NCI-H82 treated with DMSO at 0.1 percent for 48 hours (cell line): ENCODE results near the gene RPL28.

ENCODE experiments used
- DNase-seq: peaks from one replicate; lab custom pipeline; 2025; ENCODE audit not compliant: unreplicated experiment; lab: John Stamatoyannopoulos, UW

The RPL28 gene

GRCh38 chr19:55372316-55373081 is 13.2 kb upstream of the RPL28 start:
- no peak for DNase-seq

- no peak for DNase-seq
These were observed 12.3 kb upstream of the RPL28 start for GRCh38 chr19:55373306-55373992.

DNA sequence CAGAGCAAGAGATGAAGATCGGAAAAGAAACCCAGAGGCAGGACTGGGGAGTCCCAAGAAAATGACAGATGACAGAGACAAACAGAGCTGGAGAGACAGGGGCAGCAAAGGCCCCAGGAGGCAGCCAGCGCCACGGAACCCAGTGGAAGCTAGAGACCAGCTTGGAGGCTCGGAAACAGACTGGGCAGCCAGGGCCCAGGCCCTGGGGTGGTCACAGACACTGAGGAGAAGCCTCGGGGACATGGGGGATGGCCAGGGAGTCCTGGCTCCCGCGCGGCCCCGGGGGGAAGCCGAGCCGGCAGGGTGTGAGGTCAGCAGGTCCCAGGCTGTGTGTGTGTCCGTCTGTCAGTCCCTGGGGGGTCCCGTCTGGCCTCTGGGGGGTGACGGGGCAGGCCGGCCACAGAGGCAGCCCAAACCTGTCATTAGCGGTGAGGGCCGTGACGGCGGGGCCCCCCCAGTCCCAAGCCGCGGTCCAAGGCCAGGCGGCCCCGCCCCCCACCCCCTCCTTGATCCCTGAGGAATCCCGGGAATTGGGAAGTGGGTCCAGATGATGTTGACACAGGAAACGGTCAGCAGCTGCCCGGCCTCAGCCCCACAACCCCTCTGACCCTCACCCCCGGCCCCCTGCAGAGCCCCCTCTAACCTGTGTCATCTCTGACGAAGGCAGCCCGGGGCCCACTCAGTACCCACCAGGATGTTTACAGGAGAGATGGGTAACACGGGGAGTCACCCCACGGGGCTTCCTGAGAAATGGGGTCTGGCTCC is 11.6 kb upstream of the RPL28 start:
- DNase-seq, result no peak

DNA sequence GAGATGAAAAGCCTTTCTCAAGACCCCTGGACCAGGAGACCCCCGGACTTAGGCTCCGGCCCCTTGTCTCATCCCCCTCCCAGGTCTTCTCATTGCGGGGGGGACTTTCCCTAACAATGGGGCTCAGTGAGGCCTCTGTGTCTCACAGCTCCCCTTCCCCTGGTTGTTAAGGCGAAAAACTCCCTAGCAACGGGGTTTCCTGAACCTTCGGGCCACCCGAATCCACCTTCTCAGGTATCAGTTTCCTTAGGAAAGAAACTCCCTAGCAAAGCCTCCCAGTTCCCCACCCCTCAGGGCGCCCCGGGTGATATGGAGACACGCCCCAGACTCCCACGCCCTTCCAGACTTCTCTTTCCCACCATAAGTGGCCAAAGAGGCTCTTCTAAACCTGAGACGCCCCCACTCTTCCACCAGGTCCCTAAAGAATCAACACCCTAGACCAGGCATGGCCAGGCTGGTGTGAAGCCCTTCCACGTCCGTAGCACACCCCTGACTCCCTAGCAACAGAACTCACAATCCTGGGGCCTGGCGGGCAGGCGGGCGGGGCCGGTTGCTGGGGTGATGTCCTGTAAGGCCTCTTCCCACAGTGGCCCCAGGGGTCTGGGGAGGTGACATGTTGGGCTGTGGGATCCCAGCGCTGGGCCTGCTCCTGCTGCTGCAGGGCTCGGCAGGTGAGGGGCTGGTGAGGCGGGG is 9.3 kb upstream of the RPL28 start, which contains the start of gene TMEM190:
TMEM190 (plus strand) TSS at position 586 of the 693 bp plus-strand sequence; CDS start at position 614, 28 bp downstream.
- DNase-seq, result no peak

DNA sequence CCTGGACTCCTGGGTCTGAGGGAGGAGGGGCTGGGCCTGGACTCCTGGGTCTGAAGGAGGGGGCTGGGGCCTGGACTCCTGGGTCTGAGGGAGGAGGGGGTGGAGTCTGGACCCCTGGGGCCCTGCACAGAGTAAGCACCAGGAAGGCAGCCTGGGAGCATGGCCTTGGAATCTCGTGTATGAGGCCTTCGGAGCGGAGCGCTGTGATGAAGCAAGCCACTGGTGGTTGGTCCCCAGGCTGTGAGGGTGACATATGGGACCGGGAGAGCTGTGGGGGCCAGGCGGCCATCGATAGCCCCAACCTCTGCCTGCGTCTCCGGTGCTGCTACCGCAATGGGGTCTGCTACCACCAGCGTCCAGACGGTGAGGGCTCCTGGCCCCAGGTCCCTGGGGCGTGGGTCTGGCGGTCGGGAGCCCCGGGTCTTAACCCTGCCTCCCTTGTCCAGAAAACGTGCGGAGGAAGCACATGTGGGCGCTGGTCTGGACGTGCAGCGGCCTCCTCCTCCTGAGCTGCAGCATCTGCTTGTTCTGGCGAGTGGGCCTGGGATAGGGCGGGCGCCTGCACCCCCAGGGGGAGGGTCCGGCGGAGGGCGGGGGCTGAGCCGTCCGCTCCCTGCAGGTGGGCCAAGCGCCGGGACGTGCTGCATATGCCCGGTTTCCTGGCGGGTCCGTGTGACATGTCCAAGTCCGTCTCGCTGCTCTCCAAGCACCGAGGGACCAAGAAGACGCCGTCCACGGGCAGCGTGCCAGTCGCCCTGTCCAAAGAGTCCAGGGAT is 8.2 kb upstream of the RPL28 start:
- no peak for DNase-seq

GRCh38 chr19:55379174-55379573 is 6.6 kb upstream of the RPL28 start:
- peak; percentile 73 for DNase-seq

GRCh38 chr19:55382013-55382412 is 3.7 kb upstream of the RPL28 start:
- DNase-seq, result no peak

DNA sequence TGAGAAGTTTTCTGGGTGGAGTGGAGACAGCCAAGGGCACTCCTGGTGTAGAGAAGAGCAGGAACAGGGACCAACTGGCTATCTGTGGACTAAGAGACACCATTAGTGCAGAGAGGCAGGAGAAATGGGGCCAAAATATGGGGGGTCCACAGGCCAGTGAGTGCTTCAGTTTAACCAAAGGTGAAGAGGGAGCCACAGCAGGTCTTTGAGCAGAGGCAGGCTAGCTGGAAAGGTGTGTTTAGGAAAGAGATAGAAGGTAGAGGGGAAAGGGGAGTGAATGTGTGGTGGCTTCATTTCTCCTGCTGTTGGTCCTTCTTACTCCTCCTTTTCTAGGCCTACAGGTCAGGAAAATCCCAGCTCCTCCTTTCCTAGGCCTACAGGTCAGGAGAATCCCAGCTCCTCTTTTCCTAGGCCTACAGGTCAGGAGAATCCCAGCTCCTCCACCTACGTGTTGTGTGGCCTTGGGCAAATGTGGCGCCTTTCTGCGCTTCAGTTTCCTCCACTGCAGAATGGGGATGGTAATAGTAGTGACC is 3.1 kb upstream of the RPL28 start:
- DNase-seq, result no peak

DNA sequence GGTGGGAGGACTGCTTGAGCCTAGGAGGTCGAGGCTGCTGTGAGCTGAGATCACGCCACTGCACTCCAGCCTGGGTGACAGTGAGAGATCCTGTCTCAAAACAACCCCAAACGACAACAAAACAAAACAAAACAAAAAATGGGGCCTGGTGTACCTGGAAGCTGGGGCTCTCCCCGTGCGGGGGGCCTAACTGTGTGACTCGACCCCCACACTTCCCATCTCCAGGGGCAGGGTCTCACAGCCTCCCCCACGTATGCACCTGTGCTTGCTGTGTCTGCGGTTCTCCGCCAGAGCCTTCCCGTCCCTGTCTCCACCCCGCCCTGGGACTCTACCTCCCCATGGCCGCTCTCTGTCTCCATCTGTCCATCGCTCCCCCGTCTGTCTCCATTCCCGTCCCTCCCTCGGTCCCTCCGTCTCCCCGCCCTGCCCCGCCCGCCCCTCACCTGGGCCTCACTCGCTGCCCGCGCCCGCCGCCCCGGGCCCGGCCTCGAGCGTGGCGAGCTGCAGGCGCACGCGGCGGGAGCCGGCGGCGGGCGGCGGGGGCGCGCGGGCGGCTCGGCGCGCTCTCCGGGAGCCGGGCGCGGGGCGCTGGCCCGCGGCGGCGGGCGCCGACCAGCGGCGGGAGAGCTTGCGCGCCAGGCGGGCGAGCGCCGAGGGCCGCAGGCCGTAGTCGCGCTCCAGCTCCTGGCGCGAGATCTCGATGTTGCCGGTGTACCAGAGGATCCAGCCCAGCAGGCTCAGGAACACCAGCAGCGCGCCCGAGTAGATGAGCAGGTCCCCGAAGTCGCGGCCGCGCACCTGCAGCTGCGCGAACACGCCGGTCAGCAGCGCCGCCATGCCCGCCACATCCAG is 2.2 kb upstream of the RPL28 start:
- no peak for DNase-seq

DNA sequence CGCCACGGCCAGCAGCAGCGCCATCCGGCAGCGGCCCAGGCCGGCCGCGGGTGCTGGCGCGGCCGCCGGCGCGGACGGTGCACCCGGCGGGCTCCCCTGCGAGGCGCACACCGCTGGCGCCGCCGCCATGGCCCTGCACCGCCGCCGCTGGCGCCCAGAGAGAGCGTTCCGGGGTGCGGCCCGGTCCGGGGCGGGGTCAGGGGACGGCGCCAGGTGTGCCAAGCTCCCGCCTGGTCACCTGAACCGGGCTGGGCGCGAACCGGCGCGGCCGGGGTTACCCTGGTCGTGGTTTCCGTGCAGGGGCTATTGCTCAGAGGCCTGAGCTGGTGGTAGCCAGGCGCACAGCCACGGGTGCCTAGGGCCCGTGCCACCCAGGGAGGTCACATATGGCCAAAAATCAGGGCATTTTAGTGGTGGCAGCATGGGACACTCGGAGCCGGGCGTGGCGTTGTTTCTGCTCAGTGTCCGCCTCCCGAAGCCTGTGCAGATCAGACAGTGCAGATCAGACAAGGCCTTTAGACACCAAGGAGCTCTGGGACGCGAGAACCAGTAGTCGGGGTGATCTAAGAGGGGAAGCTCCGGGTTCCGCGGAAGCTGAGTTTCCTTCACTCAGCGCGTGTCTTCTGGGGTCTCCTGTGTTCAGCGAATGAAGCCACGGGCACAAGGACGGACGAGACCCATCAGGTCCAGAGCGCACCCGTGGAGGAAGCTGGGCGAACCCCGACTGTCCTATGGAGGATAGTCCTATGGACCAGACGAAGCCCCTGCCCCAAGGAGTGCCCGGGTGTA is 1.4 kb upstream of the RPL28 start, which contains the start of gene TMEM238:
TMEM238 (minus strand) TSS at position 162 of the 789 bp plus-strand sequence; CDS start at position 129, 33 bp downstream.
- DNase-seq, result no peak

- DNase-seq, result peak; percentile 92
These were observed 610 bp upstream of the RPL28 start for GRCh38 chr19:55384920-55385723.

- no peak for DNase-seq
These were observed 800 bp downstream of the RPL28 start for GRCh38 chr19:55386493-55386971.

GRCh38 chr19:55387736-55388497 is 2.2 kb downstream of the RPL28 start:
- DNase-seq, result no peak

DNA sequence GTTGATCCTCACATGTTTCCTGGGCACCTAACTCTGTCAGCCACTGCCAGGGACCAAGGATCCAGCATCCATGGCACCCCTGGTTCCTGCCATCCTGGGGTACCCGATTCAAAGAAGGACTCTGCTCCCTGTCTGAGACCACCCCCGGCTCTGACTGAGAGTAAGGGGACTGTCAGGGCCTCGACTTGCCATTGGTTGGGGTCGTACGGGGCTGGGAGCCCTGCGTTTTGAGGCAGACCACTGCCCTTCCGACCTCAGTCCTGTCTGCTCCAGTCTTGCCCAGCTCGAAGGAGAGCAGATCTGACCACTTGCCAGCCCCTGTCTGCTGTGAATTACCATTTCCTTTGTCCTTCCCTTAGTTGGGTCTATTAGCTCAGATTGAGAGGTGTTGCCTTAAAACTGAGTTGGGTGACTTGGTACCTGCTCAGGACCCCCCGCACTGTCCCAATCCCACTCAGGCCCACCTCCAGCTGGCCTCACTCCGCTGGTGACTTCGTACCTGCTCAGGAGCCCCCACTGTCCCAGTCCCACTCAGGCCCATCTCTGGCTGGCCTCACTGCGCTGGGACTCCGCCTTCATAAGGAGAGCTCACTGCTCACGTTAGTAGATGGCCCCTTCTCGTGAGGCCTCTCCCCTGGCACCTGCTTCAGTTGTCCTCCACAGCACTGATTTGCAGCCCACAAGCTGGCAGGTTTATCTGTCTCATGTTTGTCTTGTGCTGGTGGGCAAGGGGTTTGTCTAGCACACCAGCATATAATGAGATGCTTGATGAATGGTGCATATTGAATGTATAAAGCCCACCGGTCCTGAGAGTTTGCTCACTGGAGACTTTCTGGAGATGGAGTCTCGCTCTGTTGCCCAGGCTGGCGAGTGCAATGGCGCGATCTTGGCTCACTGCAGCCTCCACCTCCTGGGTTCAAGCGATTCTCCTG is 3.9 kb downstream of the RPL28 start:
- no peak for DNase-seq

- no peak for DNase-seq
These were observed 4.7 kb downstream of the RPL28 start for GRCh38 chr19:55390461-55390880.
